Frontal cortex (tissue), 4 donors: ENCODE measurements around the gene CYP26C1. TPM values are rescaled to one million over a fixed set of nuclear protein-coding genes. Genes with fewer than 3 reads are reported as not detected.
A peak's percentile ranks its signal among the peaks of the same experiment; 100 is the strongest.

ENCODE experiments used
- DNase-seq, 2 donors: peaks; one replicate each; pipeline ENCODE4 v3.0.0; 2012; ENCODE audit warnings: low spot score in 2 of 2
- FAIRE-seq: peaks from 2 replicates; lab custom pipeline; 2012; peaks lifted over from hg19 to GRCh38; lab: Jason Lieb, UNC
- total RNA-seq: library from RNA; depleted of rRNA; stranded (reverse); fragments of >200 nt; gene quantifications from one replicate; pipeline ENCODE4 v1.2.3, GENCODE V29; 2014
- donor health status: control.
- donor health status: control.
- donor health status: control.

The CYP26C1 gene, protein sequence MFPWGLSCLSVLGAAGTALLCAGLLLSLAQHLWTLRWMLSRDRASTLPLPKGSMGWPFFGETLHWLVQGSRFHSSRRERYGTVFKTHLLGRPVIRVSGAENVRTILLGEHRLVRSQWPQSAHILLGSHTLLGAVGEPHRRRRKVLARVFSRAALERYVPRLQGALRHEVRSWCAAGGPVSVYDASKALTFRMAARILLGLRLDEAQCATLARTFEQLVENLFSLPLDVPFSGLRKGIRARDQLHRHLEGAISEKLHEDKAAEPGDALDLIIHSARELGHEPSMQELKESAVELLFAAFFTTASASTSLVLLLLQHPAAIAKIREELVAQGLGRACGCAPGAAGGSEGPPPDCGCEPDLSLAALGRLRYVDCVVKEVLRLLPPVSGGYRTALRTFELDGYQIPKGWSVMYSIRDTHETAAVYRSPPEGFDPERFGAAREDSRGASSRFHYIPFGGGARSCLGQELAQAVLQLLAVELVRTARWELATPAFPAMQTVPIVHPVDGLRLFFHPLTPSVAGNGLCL
- total RNA-seq, result under 0.01 TPM

- FAIRE-seq (no peak), DNase-seq (no peak)
Observed at GRCh38 chr10:93059975-93060886, at the start of gene CYP26C1. Gene CYP26C1, plus strand, starts transcription at chr10:93060798. Its CDS starts 466 bp downstream, at chr10:93061264.

GRCh38 chr10:93015722-93016121, 44.9 kb upstream of the CYP26C1 start:
- FAIRE-seq, result no peak

GRCh38 chr10:93023013-93023650, 37.5 kb upstream of the CYP26C1 start:
- FAIRE-seq (no peak), DNase-seq (no peak)

More at GRCh38 chr10:93015722-93016121, 44.9 kb upstream of the CYP26C1 start:
- DNase-seq, result no peak

DNA sequence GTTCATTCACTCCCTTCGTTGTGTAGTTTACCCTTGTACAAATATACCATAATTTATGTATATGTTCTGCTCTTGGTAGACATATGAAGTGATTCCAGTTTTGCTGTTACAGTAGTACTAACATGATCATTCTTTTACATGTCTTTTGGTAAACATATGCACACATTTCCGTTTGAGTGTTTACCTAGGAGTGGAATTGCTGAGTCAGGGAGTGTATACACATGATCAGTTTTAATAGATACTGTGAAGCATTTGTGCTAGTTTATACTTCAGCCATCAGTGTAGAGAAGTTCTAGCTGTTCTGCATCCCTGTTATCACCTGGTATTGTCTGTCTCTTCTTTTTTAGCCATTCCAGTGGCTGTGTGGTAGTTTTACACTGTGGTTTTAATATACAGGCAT, 34.5 kb upstream of the CYP26C1 start:
- no peak for DNase-seq
- no peak for FAIRE-seq

DNA sequence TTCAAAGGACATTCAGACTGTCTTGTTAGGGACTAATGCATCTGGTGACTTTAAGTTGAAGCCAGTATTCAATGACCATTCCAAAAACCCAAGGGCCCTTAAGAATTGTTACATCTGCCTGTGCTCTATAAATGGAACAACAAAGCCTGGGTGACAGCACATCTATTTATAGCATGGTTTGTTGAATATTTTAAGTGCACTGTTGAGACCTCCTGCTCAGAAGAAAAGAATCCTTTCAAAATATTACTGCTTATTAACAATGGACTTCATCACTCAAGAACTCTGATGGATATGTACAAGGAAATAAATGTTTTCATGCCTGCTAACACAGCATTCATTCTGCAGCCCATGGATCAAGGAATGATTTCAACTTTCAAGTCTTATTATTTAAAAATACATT, 33.1 kb upstream of the CYP26C1 start:
- DNase-seq (no peak), FAIRE-seq (no peak)

GRCh38 chr10:93028883-93029282, 31.7 kb upstream of the CYP26C1 start:
- no peak for DNase-seq
- no peak for FAIRE-seq

GRCh38 chr10:93030409-93030808, 30.2 kb upstream of the CYP26C1 start:
- FAIRE-seq (no peak), DNase-seq (no peak)

DNA sequence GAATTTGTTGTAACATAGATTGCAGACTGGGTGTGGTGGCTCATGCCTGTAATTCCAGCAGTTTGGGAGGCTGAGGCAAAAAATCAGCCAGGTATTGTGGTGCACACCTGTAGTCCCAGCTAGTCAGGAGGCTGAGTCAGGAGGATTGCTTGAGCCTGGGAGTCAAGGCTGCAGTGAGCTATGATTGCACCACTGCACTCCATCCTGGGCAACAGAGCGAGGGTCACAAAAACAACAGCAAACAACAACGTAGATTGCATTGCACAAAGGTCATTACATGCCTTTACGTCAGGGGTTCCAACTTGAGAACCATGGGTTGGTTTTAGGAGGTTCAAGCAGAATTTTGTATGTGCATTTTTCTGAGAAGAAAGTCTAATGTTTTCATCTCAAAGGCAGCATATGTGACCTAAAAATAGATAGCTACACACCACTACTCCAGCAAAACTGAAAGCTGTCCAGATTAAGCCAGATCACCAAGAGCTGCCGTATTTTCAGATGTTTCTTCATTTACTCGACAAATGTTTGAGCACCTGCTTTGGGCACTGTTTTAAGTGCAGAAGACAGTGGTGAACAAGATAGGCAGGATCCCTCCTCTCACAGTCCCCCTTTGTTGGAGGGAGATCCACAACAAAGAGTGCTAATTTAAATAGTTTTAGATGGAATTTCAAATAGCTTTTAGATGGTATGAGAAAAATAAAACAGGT, 28.3 kb upstream of the CYP26C1 start:
- no peak for FAIRE-seq
- no peak for DNase-seq

GRCh38 chr10:93032809-93033137, 27.8 kb upstream of the CYP26C1 start:
- DNase-seq, result no peak
- FAIRE-seq, result no peak

DNA sequence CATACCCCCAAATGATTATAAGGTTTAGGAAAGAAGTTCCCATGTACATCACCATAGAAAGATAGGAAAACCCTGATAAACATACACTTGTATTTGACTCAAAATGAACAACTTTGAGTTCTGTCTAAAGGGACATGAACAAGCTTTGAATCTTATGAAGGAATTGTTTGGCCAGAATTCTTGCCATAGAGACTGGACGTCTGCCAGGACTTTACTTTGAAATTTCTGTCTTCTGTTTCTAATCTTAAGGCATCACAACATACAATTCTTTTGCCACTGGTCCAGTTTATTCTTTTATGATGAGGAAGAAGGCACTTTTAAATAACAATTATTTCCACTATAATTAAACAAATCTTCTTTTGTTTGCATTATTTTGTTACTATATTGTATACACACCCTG, 26.2 kb upstream of the CYP26C1 start:
- DNase-seq (no peak), FAIRE-seq (no peak)

DNA sequence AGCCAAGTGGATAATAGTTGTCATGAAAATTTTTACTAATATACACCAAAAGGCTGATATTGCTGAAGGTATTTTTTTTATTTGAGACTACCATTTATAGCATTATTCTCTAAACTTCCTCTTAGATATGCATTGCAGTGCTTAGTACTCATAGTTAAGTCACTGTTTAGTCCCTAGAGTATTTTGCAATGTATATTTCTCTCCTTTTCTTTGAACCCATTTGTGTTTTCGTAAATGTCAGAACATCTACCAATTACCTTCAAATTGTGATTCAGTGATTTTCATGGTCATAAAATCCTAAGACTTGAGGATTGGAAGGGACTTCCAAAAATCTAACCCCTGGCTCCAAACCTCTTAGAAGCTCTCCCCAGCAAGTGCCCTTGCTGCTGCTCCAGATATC, 21.5 kb upstream of the CYP26C1 start:
- DNase-seq (no peak), FAIRE-seq (no peak)

GRCh38 chr10:93039721-93040120, 20.9 kb upstream of the CYP26C1 start:
- DNase-seq, result no peak
- no peak for FAIRE-seq

GRCh38 chr10:93054486-93054885, 6.1 kb upstream of the CYP26C1 start:
- DNase-seq, result no peak
- no peak for FAIRE-seq

DNA sequence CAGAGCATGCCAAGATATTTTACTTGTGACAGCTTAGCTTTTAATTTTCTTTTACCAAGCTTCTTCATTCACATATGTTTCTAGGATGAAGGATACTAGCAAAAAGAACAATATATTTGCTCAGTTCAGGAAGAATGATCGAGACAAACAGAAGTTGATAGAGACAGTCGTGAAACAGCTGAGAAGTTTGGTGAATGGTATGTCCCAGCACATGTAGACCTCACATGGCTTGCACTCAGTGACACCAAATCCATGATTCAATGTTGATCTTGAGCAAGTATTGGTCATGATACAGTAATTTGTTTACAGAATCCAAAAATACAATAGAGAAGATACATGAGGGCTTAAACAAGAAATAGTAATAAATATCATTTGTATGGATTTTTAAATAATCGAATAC, 2.5 kb upstream of the CYP26C1 start:
- DNase-seq (no peak), FAIRE-seq (no peak)

GRCh38 chr10:93060887-93061593, 442 bp downstream of the CYP26C1 start:
- DNase-seq, result no peak
- FAIRE-seq, result no peak

DNA sequence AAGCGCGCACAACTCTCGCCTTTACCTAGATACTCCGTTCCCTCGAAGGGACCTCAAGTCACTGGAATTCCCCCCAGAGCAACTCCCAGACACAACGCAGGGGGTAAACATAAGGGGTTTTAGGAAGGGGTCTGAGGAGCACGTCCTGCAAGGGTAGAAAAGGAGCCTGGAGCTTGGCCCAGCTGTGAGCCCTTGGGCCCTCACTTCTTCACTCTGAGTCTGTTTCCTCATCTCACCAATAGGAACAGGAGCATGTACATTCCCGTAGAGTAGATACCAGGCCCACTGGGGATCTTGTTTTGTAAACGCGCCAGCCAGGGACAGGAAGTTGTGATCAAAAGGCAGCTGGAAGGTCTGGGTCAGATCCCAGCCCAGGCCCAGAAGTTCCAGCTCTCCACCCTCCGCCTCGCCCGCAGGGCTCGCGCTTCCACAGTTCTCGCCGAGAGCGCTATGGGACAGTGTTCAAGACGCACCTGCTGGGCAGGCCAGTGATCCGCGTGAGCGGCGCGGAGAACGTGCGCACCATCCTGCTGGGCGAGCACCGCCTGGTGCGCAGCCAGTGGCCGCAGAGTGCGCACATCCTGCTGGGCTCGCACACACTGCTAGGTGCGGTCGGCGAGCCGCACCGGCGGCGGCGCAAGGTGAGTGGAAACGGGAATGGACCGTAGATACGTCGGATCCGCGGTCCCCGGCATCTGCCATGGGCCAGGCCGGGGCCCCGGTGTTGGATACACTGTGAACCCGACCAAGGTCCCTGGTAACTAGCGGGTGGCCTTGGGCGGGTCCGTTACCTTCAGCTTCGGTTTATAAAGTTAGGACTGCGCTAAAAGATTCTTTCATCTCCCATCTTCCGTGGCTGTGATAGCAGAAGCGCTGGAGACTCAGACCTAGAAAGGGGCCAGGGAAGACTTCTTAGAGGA, 1.3 kb downstream of the CYP26C1 start:
- FAIRE-seq, result no peak

GRCh38 chr10:93062514-93063143, 2.0 kb downstream of the CYP26C1 start:
- DNase-seq (peak in 1 of 2 donors; percentile 49), FAIRE-seq (no peak)

More for the DNA sequence above, 1.3 kb downstream of the CYP26C1 start:
- DNase-seq, result no peak
